ENCODE data around the gene C11orf21. TPM values are rescaled to one million over a fixed set of nuclear protein-coding genes. Genes with fewer than 3 reads are reported as not detected.

C11orf21 gene
- total and polyA plus RNA-seq, 2 of the 8 experiments (the other 6 are each of a cell fraction or from before 2014, with no cell fraction given): not detected

DNA sequence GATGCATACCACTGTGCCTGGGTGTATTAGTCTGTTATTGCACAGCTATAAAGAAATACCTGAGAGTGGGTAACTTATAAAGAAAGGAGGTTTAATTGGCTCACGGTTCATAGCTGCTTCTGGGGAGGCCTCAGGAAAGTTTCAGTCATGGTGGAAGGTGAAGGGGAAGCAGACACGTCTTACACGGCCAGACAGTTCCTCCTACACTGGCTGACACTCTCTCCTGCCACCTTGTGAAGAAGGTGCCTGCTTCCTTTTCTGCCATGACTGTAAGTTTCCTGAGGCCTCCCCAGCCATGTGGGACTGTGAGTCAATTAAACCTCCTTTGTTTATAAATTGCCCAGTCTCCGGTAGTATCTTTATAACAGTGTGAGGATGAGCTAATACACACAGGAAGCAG is 41.8 kb upstream of the C11orf21 start:
- WGBS, 2 experiments (ENCODE audit: extremely low coverage in 1 of 2, insufficient coverage in 1 of 2, insufficient read length in 1 of 2, insufficient replicate concordance in 2 of 2, low coverage in 1 of 2, low lambda C conversion rate in 2 of 2, missing lambda C conversion rate in 1 of 2): 81% methylated on average over 4 of the region's 4 CpGs; no CpG with 5 or more reads in 1 of the 2 experiments

More for the DNA sequence above, 41.8 kb upstream of the C11orf21 start:
- Histone ChIP-seq H3K27ac (ENCODE audit: low read depth, low read length) (no peak overlapping the region), H3K79me2 (ENCODE audit: control insufficient read depth in 1 of 2, insufficient read depth in 2 of 2, low read length in 2 of 2) (no peaks in the 10 kb centered on the region), H3K4ac (replicated peaks; ENCODE audit: insufficient read length, low read depth, low read length) (no peak overlapping the region), H3K4me2 (ENCODE audit: insufficient read depth in 1 of 2, low read depth in 2 of 2, low read length in 2 of 2) (no peak overlapping the region), H3K56ac (replicated peaks; ENCODE audit: insufficient read length, low read depth, low read length) (no peak overlapping the region), H2AFZ (ENCODE audit: low read length) (no peak overlapping the region), H3K18ac (ENCODE audit: extremely low read depth, low read length) (no peak overlapping the region), H4K5ac (ENCODE audit: insufficient read length, low read depth, low read length) (no peak overlapping the region), H3K36me3 (ENCODE audit: control insufficient read depth in 2 of 4, insufficient read depth in 4 of 4, low read length in 3 of 4) (no peaks in the 10 kb centered on the region), H2BK120ac (replicated peaks; ENCODE audit: low read depth, low read length) (no peak overlapping the region), H3K23ac (ENCODE audit: insufficient read length) (no peak overlapping the region), H2BK15ac (ENCODE audit: low read length) (no peak overlapping the region), H3K23me2 (ENCODE audit: low read depth, low read length) (no peaks in the 10 kb centered on the region), H3K27me3 (replicated peaks in 1 of 4; ENCODE audit: control insufficient read depth in 3 of 4, extremely low read depth in 1 of 4, insufficient read depth in 3 of 4, low read length in 3 of 4) (no peaks in the 10 kb centered on the region), H4K8ac (ENCODE audit: extremely low read depth, insufficient read depth, low read length) (no peak overlapping the region), H3K9ac (replicated peaks in 1 of 4; ENCODE audit: extremely low read depth in 1 of 4, low read depth in 3 of 4, low read length in 3 of 4) (no peak overlapping the region), H4K91ac (replicated peaks; ENCODE audit: insufficient read length, low read length) (no peak overlapping the region), H2BK5ac (ENCODE audit: low read depth, low read length) (no peak overlapping the region), H4K20me1 (replicated peaks in 1 of 2; ENCODE audit: control insufficient read depth in 1 of 2, insufficient read depth in 2 of 2, low read length in 2 of 2) (no peaks in the 10 kb centered on the region), H3K79me1 (ENCODE audit: low read depth, low read length) (no peaks in the 10 kb centered on the region; the same call in 1 of the 2 replicates), H2BK12ac (ENCODE audit: low read depth, low read length) (no peak overlapping the region), H3K9me3 (ENCODE audit: insufficient read depth in 2 of 2, low read depth in 1 of 2, low read length in 1 of 2) (peaks cover 0 to 16% of the 10 kb centered on the region in 2 experiments; a peak in 2 of 4 replicates), H3K4me3 (ENCODE audit: extremely low read depth in 1 of 4, insufficient read depth in 2 of 4, low read depth in 3 of 4, low read length in 4 of 4) (no peak overlapping the region), H3K14ac (ENCODE audit: insufficient read length) (no peak overlapping the region), H2BK20ac (ENCODE audit: low read length) (no peak overlapping the region), H3K4me1 (replicated peaks in 1 of 4; ENCODE audit: control insufficient read depth in 3 of 4, insufficient read depth in 4 of 4, low read length in 3 of 4) (peaks cover 0 to 2% (median 0%) of the 10 kb centered on the region in 4 experiments; a peak in 3 of 7 replicates), H2AK5ac (ENCODE audit: low read depth, low read length) (no peak overlapping the region)
- ChIA-PET CTCF (ENCODE audit: partially characterized antibody) (interaction anchor here (1.5 to 1.8 kb wide), 3 partner anchors 14 to 76 kb away, joined by 3 to 5 read pairs (median 3); no protein-coding TSS in a partner anchor), POLR2A (ENCODE audit: partially characterized antibody) (interaction anchor here (1.0 to 1.8 kb wide), 3 partner anchors 34 to 57 kb away, joined by 3 to 7 read pairs (median 5); partner anchors contain the start of gene TSSC4)
- no peak for TF ChIP-seq SIRT6 (IDR thresholded peaks at IDR 0.05; ENCODE audit: low read length)
- TF ChIP-seq, protein P1, sequence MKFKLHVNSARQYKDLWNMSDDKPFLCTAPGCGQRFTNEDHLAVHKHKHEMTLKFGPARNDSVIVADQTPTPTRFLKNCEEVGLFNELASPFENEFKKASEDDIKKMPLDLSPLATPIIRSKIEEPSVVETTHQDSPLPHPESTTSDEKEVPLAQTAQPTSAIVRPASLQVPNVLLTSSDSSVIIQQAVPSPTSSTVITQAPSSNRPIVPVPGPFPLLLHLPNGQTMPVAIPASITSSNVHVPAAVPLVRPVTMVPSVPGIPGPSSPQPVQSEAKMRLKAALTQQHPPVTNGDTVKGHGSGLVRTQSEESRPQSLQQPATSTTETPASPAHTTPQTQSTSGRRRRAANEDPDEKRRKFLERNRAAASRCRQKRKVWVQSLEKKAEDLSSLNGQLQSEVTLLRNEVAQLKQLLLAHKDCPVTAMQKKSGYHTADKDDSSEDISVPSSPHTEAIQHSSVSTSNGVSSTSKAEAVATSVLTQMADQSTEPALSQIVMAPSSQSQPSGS (IDR thresholded peaks at IDR 0.05; ENCODE audit: low read length): no peak
- TF ChIP-seq CTBP2 (IDR thresholded peaks at IDR 0.05; ENCODE audit: borderline replicate concordance, insufficient read depth, insufficient read length, low read length): no peak
- no peak for DNase-seq (ENCODE audit: low read depth in 1 of 2, low spot score in 2 of 2)
- FAIRE-seq: no peak

All from H1 (cell line).